Measurements from ENCODE around the gene NFIB. TPM values are rescaled to one million over a fixed set of nuclear protein-coding genes. Genes with fewer than 3 reads are reported as not detected.

The NFIB gene
- total RNA-seq, 1 experiment from 2014 or later, result 14.3 TPM

- TF ChIP-seq, protein P1, sequence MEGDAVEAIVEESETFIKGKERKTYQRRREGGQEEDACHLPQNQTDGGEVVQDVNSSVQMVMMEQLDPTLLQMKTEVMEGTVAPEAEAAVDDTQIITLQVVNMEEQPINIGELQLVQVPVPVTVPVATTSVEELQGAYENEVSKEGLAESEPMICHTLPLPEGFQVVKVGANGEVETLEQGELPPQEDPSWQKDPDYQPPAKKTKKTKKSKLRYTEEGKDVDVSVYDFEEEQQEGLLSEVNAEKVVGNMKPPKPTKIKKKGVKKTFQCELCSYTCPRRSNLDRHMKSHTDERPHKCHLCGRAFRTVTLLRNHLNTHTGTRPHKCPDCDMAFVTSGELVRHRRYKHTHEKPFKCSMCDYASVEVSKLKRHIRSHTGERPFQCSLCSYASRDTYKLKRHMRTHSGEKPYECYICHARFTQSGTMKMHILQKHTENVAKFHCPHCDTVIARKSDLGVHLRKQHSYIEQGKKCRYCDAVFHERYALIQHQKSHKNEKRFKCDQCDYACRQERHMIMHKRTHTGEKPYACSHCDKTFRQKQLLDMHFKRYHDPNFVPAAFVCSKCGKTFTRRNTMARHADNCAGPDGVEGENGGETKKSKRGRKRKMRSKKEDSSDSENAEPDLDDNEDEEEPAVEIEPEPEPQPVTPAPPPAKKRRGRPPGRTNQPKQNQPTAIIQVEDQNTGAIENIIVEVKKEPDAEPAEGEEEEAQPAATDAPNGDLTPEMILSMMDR (conservative IDR thresholded peaks at IDR 0.05), result no peak
- H3K27ac ChIP-seq (ENCODE audit: insufficient read length, low read depth, low read length), result no peak overlapping the region
- H4K20me1 ChIP-seq (ENCODE audit: control insufficient read depth, insufficient read depth, insufficient read length), result no peaks in the 10 kb centered on the region
- WGBS (ENCODE audit: extremely low coverage, insufficient read length, low lambda C conversion rate), result no CpG with 5 or more reads among the region's 3 CpGs
- Mint-ChIP-seq H3K36me3 (ENCODE audit: insufficient read depth in 1 of 3, low read depth in 3 of 3) (peaks cover 0 to 2% (median 0%) of the 10 kb centered on the region in 3 experiments; a peak in 1 of 7 replicates), H3K27me3 (ENCODE audit: low read depth) (no peaks in the 10 kb centered on the region), H3K4me3 (no peak overlapping the region), H3K4me1 (peaks cover 15 to 17% of the 10 kb centered on the region in 2 experiments), H3K9me3 (no peaks in the 10 kb centered on the region), H3K27ac (no peak overlapping the region)
- H2BK120ac ChIP-seq (ENCODE audit: low read depth, low read length, poor library complexity, severe bottlenecking), result no peak overlapping the region
- H2BK15ac ChIP-seq (ENCODE audit: low read depth, low read length), result no peak overlapping the region
- no peaks in the 10 kb centered on the region for H3K4me1 ChIP-seq (ENCODE audit: insufficient read depth, low read length)
- H3K14ac ChIP-seq (ENCODE audit: insufficient read depth, low read length), result no peak overlapping the region
- no peak overlapping the region for H2AFZ ChIP-seq (ENCODE audit: low read length)
- no peak overlapping the region for H2BK5ac ChIP-seq (ENCODE audit: insufficient read length, low read length)
- H3T11ph ChIP-seq (ENCODE audit: low read length), result no peak overlapping the region
- H4K5ac ChIP-seq (ENCODE audit: insufficient read length, low read depth, low read length), result no peak overlapping the region
- DNase-seq, result no peak
- H3K56ac ChIP-seq (ENCODE audit: insufficient read length, low read depth, low read length), result no peak overlapping the region
- no peak overlapping the region for H4K91ac ChIP-seq (ENCODE audit: insufficient read length, low read depth, low read length)
- no peak overlapping the region for H2BK20ac ChIP-seq (ENCODE audit: low read depth, low read length, poor library complexity, severe bottlenecking)
- H3K23ac ChIP-seq (ENCODE audit: insufficient read length, low read depth, low read length), result no peak overlapping the region
- no peaks in the 10 kb centered on the region for H3K79me2 ChIP-seq (ENCODE audit: insufficient read depth, low read length)
- no peak overlapping the region for H3K4me2 ChIP-seq (ENCODE audit: insufficient read depth, insufficient read length, low read length)
- H2BK12ac ChIP-seq (ENCODE audit: insufficient read length, low read depth, low read length), result no peak overlapping the region
- no peak overlapping the region for H4K8ac ChIP-seq (replicated peaks; ENCODE audit: insufficient read length, low read depth, low read length)
- no peak overlapping the region for H3K9ac ChIP-seq (ENCODE audit: extremely low read depth, insufficient read length, low read length)
- no peaks in the 10 kb centered on the region for H3K27me3 ChIP-seq (ENCODE audit: insufficient read depth, low read length)
- H3K18ac ChIP-seq (ENCODE audit: insufficient read length, low read depth, low read length), result no peak overlapping the region
- no peaks in the 10 kb centered on the region for H3K79me1 ChIP-seq (ENCODE audit: insufficient read depth, low read depth, low read length, poor library complexity, severe bottlenecking)
- no peak overlapping the region for H2AK5ac ChIP-seq (ENCODE audit: insufficient read length, low read length)
- H3K9me3 ChIP-seq (ENCODE audit: control insufficient read depth, low read depth, low read length), result no peaks in the 10 kb centered on the region
- H3K4ac ChIP-seq (ENCODE audit: low read depth, low read length), result no peak overlapping the region
- H3K23me2 ChIP-seq (ENCODE audit: insufficient read length, low read depth, low read length, poor library complexity, severe bottlenecking), result no peaks in the 10 kb centered on the region
Measured at GRCh38 chr9:14151451-14151850, 162.5 kb downstream of the NFIB start.

All from H9 (cell line).